Liver (tissue), 3 donors: ENCODE data around the gene NBEA.

Experiments
- CTCF ChIP-seq: fragments of 150-350 bp; IDR thresholded peaks from 2 replicates; pipeline ENCODE4 v1.5.1; 2017; ENCODE audit warnings: improper control_type of control experiment, low read depth, low read length; ENCODE audit not compliant: missing input control
- SP1 ChIP-seq: IDR thresholded peaks from 2 replicates; pipeline ENCODE4 v1.6.1; 2018; ENCODE audit warnings: antibody characterized with exemption, mild to moderate bottlenecking
- ZBTB33 ChIP-seq: IDR thresholded peaks from 2 replicates; pipeline ENCODE4 v1.6.1; 2016; ENCODE audit warnings: antibody characterized with exemption
- TF ChIP-seq, protein P1 (sequence below): IDR thresholded peaks from 2 replicates; pipeline ENCODE4 v1.6.1; 2016; ENCODE audit warnings: antibody characterized with exemption
- donor health status: healthy.
- donor health status: healthy.

GRCh38 chr13:35481777-35482176 lies 539.7 kb downstream of the NBEA start:
- TF ChIP-seq CTCF = no peak
- TF ChIP-seq, protein P1, sequence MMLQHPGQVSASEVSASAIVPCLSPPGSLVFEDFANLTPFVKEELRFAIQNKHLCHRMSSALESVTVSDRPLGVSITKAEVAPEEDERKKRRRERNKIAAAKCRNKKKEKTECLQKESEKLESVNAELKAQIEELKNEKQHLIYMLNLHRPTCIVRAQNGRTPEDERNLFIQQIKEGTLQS = no peak
- no peak for TF ChIP-seq SP1
- TF ChIP-seq ZBTB33 = no peak
